Aorta (tissue), 5 donors: Measurements from ENCODE around the gene RCOR2. TPM values are rescaled to one million over a fixed set of nuclear protein-coding genes. Genes with fewer than 3 reads are reported as not detected.

ENCODE experiments used
- ATAC-seq: fragments of 200-7000 bp; cut with Tn5 transposase; one replicate; pipeline ENCODE4 v1.9.1; 2022; ENCODE audit warnings: moderate library complexity; ENCODE audit not compliant: low FRiP score
- DNase-seq, 2 donors: peaks; one replicate each; pipeline ENCODE4 v3.0.0-alpha.2; 2020
- H3K27ac ChIP-seq, 2 donors: one replicate each; pipeline ENCODE4 v1.5.1; 2013; ENCODE audit warnings: low read length in 2 of 2, mild to moderate bottlenecking in 2 of 2, moderate library complexity in 2 of 2, control low read depth in 1 of 2, inconsistent platforms in 1 of 2, low read depth in 1 of 2
- H3K27me3 ChIP-seq, 2 donors: one replicate each; pipeline ENCODE4 v1.6.1; 2013; ENCODE audit warnings: control low read depth in 1 of 2, low read length in 1 of 2, mild to moderate bottlenecking in 1 of 2, moderate library complexity in 1 of 2; ENCODE audit not compliant: insufficient read depth in 2 of 2, control insufficient read depth in 1 of 2
- H3K36me3 ChIP-seq, 2 donors: one replicate each; pipeline ENCODE4 v1.6.1; 2013; ENCODE audit warnings: control low read depth in 1 of 2, low read length in 1 of 2, mild to moderate bottlenecking in 1 of 2; ENCODE audit not compliant: insufficient read depth in 2 of 2, control insufficient read depth in 1 of 2
- H3K4me1 ChIP-seq, 2 donors: one replicate each; pipeline ENCODE4 v1.6.1; 2013; ENCODE audit warnings: low read length in 2 of 2, control low read depth in 1 of 2, mild to moderate bottlenecking in 1 of 2, moderate library complexity in 1 of 2; ENCODE audit not compliant: insufficient read depth in 2 of 2, control insufficient read depth in 1 of 2
- H3K4me3 ChIP-seq, 2 donors: one replicate each; pipeline ENCODE4 v1.5.1; 2013; ENCODE audit warnings: low read length in 2 of 2, control low read depth in 1 of 2, mild to moderate bottlenecking in 1 of 2
- H3K9me3 ChIP-seq: one replicate; pipeline ENCODE4 v1.6.1; 2013; ENCODE audit warnings: mild to moderate bottlenecking, low read length; ENCODE audit not compliant: control insufficient read depth
- WGBS, 2 donors: extraction: QIAGEN DNeasy Blood & Tissue Kit; methylation state at CpG; one replicate each; pipeline ENCODE4 v1.1.7; 2013; 5-methylcytosine and 5-hydroxymethylcytosine counted together
- intact Hi-C, 2 donors: fragments of 100-400 bp; cut with DNase I; formaldehyde crosslinking; loops; one replicate each; pipeline versions ENCODE4 v1.14.2 to v1.15.0; 2022
- polyA plus RNA-seq, 2 donors: library from polyadenylated mRNA; stranded (reverse); fragments of 200-250 nt; gene quantifications; one replicate each; pipeline ENCODE4 v1.2.3, GENCODE V29; 2013
- total RNA-seq, 2 donors: library from RNA; stranded (reverse); fragmentation: NEBNext Ultra II Directional; extraction: Animal tissue kit (Norgen Biotek cat#: 25700); gene quantifications; one replicate each; pipeline ENCODE4 v1.2.1, GENCODE V29; 2021
- donor health status: healthy with polysubstance abuse.
- donor health status: Bipolar disorder and iron deficiency.
- donor health status: DM: no; HTN: no; CAD: no.
- donor health status: DM: no; HTN: no; CAD: no.
- donor health status: DM: yes; HTN: yes; CAD: no.

Gene RCOR2
- total and polyA plus RNA-seq, 4 donors: 0.63 to 4.8 (median 1.4) TPM

DNA sequence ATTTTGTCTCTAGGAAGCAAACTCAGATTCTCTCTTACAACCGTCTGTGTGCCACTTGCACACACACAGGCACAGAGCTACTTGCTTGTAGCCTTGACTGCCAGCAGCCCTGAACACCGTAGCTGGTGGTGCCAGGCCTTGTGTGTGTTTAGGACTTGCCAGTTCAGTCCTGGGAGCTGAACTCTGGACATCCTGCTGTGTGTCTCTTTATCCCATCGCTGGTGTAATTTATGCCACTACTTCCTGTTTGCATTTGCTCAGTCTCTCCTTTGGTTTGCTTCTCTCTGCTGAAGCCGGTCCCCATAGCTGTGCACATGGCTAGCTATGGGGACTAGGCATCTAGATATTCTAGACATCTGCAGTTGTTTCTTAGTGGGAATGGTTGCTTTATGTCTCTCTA lies 54.0 kb downstream of the RCOR2 start:
- H3K27ac ChIP-seq: no peak overlapping the region
- no peaks in the 10 kb centered on the region for H3K9me3 ChIP-seq
- no peaks in the 10 kb centered on the region for H3K36me3 ChIP-seq
- intact Hi-C loops: no loop called here
- peak in 1 of 2 donors; percentile 2 for DNase-seq
- H3K27me3 ChIP-seq: no peaks in the 10 kb centered on the region
- ATAC-seq: no peak
- H3K4me1 ChIP-seq: no peaks in the 10 kb centered on the region
- H3K4me3 ChIP-seq: no peak overlapping the region
- 17 to 25% methylated on average over 4 of the region's 4 CpGs for WGBS, 2 donors

Other genes with a start within 250 kb of the RCOR2 start
- gene ATL3, start 245.8 kb downstream of the RCOR2 start, total RNA-seq: 100 to 1,000 TPM; 147 to 220 TPM
- gene ATL3, start 245.8 kb downstream of the RCOR2 start, polyA plus RNA-seq: 10 to 100 TPM; 27.5 to 42.4 TPM
- 10 to 100 TPM; 72.3 to 89.4 TPM for gene RTN3, start 235.7 kb downstream of the RCOR2 start, total RNA-seq
- 10 to 100 TPM; 42.4 to 80.9 TPM for gene RTN3, start 235.7 kb downstream of the RCOR2 start, polyA plus RNA-seq
- 10 to 100 TPM; 20.1 to 30.9 TPM for gene ZFTA, start 148.4 kb downstream of the RCOR2 start, total RNA-seq
- gene ZFTA, start 148.4 kb downstream of the RCOR2 start, polyA plus RNA-seq: 10 to 100 TPM in 1 of 2 donors, 1 to 10 TPM in 1; 4.3 to 14.0 TPM
- gene SPINDOC, start 103.7 kb downstream of the RCOR2 start, total RNA-seq: 10 to 100 TPM; 18.3 to 20.6 TPM
- 10 to 100 TPM in 1 of 2 donors, 1 to 10 TPM in 1; 7.1 to 12.6 TPM for gene SPINDOC, start 103.7 kb downstream of the RCOR2 start, polyA plus RNA-seq
- gene MARK2, start 78.1 kb downstream of the RCOR2 start, total RNA-seq: 10 to 100 TPM; 29.6 to 32.5 TPM
- gene MARK2, start 78.1 kb downstream of the RCOR2 start, polyA plus RNA-seq: 1 to 10 TPM; 8.1 to 8.2 TPM
- 10 to 100 TPM; 16.1 to 26.9 TPM for gene NAA40, start 21.8 kb upstream of the RCOR2 start, total RNA-seq
- gene NAA40, start 21.8 kb upstream of the RCOR2 start, polyA plus RNA-seq: 10 to 100 TPM in 1 of 2 donors, 1 to 10 TPM in 1; 5.3 to 20.7 TPM
- gene COX8A, start 57.5 kb upstream of the RCOR2 start, total RNA-seq: 100 to 1,000 TPM; 135 to 175 TPM
- 100 to 1,000 TPM; 499 to 669 TPM for gene COX8A, start 57.5 kb upstream of the RCOR2 start, polyA plus RNA-seq
- 10 to 100 TPM; 37.0 to 42.1 TPM for gene OTUB1, start 69.3 kb upstream of the RCOR2 start, total RNA-seq
- 10 to 100 TPM; 37.7 to 67.9 TPM for gene OTUB1, start 69.3 kb upstream of the RCOR2 start, polyA plus RNA-seq
- under 1 TPM; 0.10 to 0.60 TPM for gene FLRT1, start 118.8 kb upstream of the RCOR2 start, total RNA-seq
- not detected for gene FLRT1, start 118.8 kb upstream of the RCOR2 start, polyA plus RNA-seq
- 10 to 100 TPM; 12.7 to 19.0 TPM for gene MACROD1, start 248.9 kb upstream of the RCOR2 start, total RNA-seq
- 100 to 1,000 TPM; 111 to 125 TPM for gene MACROD1, start 248.9 kb upstream of the RCOR2 start, polyA plus RNA-seq